Liver (tissue), 9 donors: Measurements from ENCODE around the gene F2RL3. TPM values are rescaled to one million over a fixed set of nuclear protein-coding genes. Genes with fewer than 3 reads are reported as not detected.

Experiments
- DNase-seq: peaks from one replicate; pipeline ENCODE4 v3.0.0-alpha.2; 2017; ENCODE audit warnings: low spot score
- H3K27ac ChIP-seq, 2 donors: one replicate each; pipeline ENCODE4 v1.7.0; 2013; ENCODE audit warnings: inconsistent platforms in 2 of 2, low read length in 2 of 2, control low read depth in 1 of 2, low read depth in 1 of 2, mild to moderate bottlenecking in 1 of 2
- H3K27me3 ChIP-seq, 4 donors: one replicate each; pipeline versions ENCODE4 v1.6.1 to v1.7.0; 2013; ENCODE audit warnings: low read length in 3 of 4, inconsistent platforms in 1 of 4, mild to moderate bottlenecking in 1 of 4, moderate library complexity in 1 of 4; ENCODE audit not compliant: control insufficient read depth in 4 of 4, insufficient read depth in 4 of 4
- H3K36me3 ChIP-seq, 4 donors: one replicate each; pipeline versions ENCODE4 v1.6.1 to v1.7.0; 2013; ENCODE audit warnings: low read length in 3 of 4, mild to moderate bottlenecking in 3 of 4, low read depth in 1 of 4, moderate library complexity in 1 of 4; ENCODE audit not compliant: control insufficient read depth in 4 of 4, insufficient read depth in 3 of 4
- H3K4me1 ChIP-seq, 4 donors: one replicate each; pipeline versions ENCODE4 v1.6.1 to v1.7.0; 2013; ENCODE audit warnings: low read length in 3 of 4, mild to moderate bottlenecking in 3 of 4, moderate library complexity in 1 of 4; ENCODE audit not compliant: control insufficient read depth in 4 of 4, insufficient read depth in 4 of 4
- H3K4me3 ChIP-seq, 3 donors: one replicate each; pipeline versions ENCODE4 v1.6.1 to v1.7.0; 2013; ENCODE audit warnings: low read length in 3 of 3, control low read depth in 1 of 3, low read depth in 1 of 3, mild to moderate bottlenecking in 1 of 3
- H3K9ac ChIP-seq, 2 donors: one replicate each; pipeline ENCODE4 v1.7.0; 2013; ENCODE audit warnings: low read length in 2 of 2, mild to moderate bottlenecking in 2 of 2, moderate library complexity in 2 of 2, control low read depth in 1 of 2, low read depth in 1 of 2
- H3K9me3 ChIP-seq, 4 donors: one replicate each; pipeline versions ENCODE4 v1.6.1 to v1.7.0; 2013; ENCODE audit warnings: low read length in 3 of 4; ENCODE audit not compliant: control insufficient read depth in 4 of 4
- EGR1 ChIP-seq, 2 donors: IDR thresholded peaks; 2 replicates each; pipeline ENCODE4 v1.6.1; 2016 to 2018; ENCODE audit warnings: antibody characterized with exemption in 2 of 2, low read depth in 2 of 2
- FOXA1 ChIP-seq: IDR thresholded peaks from 2 replicates; pipeline ENCODE4 v1.6.1; 2016; ENCODE audit warnings: antibody characterized with exemption
- FOXA2 ChIP-seq: IDR thresholded peaks from 2 replicates; pipeline ENCODE4 v1.6.1; 2016; ENCODE audit warnings: antibody characterized with exemption
- GABPA ChIP-seq, 2 donors: IDR thresholded peaks in 1 of 2; conservative IDR thresholded peaks in 1 of 2; 2 replicates each; pipeline ENCODE4 v1.6.1; 2016; ENCODE audit warnings: antibody characterized with exemption in 2 of 2, mild to moderate bottlenecking in 1 of 2, moderate library complexity in 1 of 2
- HNF4A ChIP-seq, 2 donors: conservative IDR thresholded peaks; 2 replicates each; pipeline ENCODE4 v1.6.1; 2016; ENCODE audit warnings: antibody characterized with exemption in 2 of 2, mild to moderate bottlenecking in 2 of 2
- HNF4G ChIP-seq: IDR thresholded peaks from 2 replicates; pipeline ENCODE4 v1.6.1; 2016; ENCODE audit warnings: antibody characterized with exemption
- JUND ChIP-seq, 2 donors: IDR thresholded peaks; 2 replicates each; pipeline ENCODE4 v1.6.1; 2016; ENCODE audit warnings: antibody characterized with exemption in 2 of 2
- NR2F2 ChIP-seq: IDR thresholded peaks from 2 replicates; pipeline ENCODE4 v1.6.1; 2016; ENCODE audit warnings: antibody characterized with exemption
- RAD21 ChIP-seq, 2 donors: IDR thresholded peaks; 2 replicates each; pipeline ENCODE4 v1.6.1; 2016; ENCODE audit warnings: antibody characterized with exemption in 2 of 2, mild to moderate bottlenecking in 2 of 2
- RXRA ChIP-seq, 2 donors: IDR thresholded peaks; 2 replicates each; pipeline ENCODE4 v1.6.1; 2017 to 2018; ENCODE audit warnings: antibody characterized with exemption in 2 of 2, mild to moderate bottlenecking in 1 of 2
- SP1 ChIP-seq: IDR thresholded peaks from 2 replicates; pipeline ENCODE4 v1.6.1; 2018; ENCODE audit warnings: antibody characterized with exemption, mild to moderate bottlenecking
- TAF1 ChIP-seq: conservative IDR thresholded peaks from 2 replicates; pipeline ENCODE4 v1.6.1; 2016; ENCODE audit warnings: antibody characterized with exemption, mild to moderate bottlenecking
- YY1 ChIP-seq: IDR thresholded peaks from 2 replicates; pipeline ENCODE4 v1.6.1; 2016; ENCODE audit warnings: antibody characterized with exemption, mild to moderate bottlenecking
- WGBS: extraction: QIAGEN DNeasy Blood & Tissue Kit; methylation state at CpG from one replicate; pipeline ENCODE4 v1.1.7; 2013; 5-methylcytosine and 5-hydroxymethylcytosine counted together
- polyA plus RNA-seq, 2 donors: library from polyadenylated mRNA; stranded (reverse) in 1 of 2; unstranded in 1 of 2; fragments of 200-250 nt in 1 of 2; fragments of >200 nt in 1 of 2; fragmentation: Nextera tagmentation in 1 of 2; extraction: Ambion mirVana in 1 of 2; gene quantifications; one replicate each; pipeline versions ENCODE4 v1.2.1 to v1.2.3, GENCODE V29; 2013 to 2015
- total RNA-seq, 2 donors: library from RNA; depleted of rRNA; stranded (reverse); fragments of >200 nt; gene quantifications; one replicate each; pipeline ENCODE4 v1.2.3, GENCODE V29; 2014
- TF ChIP-seq, protein P1 (sequence below): IDR thresholded peaks from 2 replicates; pipeline ENCODE4 v1.6.1; 2016; ENCODE audit warnings: antibody characterized with exemption, mild to moderate bottlenecking
- TF ChIP-seq, protein P2 (sequence below): fragments of 150-350 bp; IDR thresholded peaks from 2 replicates; pipeline ENCODE4 v1.5.1; 2017; ENCODE audit warnings: improper control_type of control experiment, low read depth, low read length; ENCODE audit not compliant: missing input control
- TF ChIP-seq, protein P3 (sequence below): IDR thresholded peaks from 2 replicates; pipeline ENCODE4 v1.6.1; 2016; ENCODE audit warnings: antibody characterized with exemption
- TF ChIP-seq, protein P4 (sequence below): IDR thresholded peaks from 2 replicates; pipeline ENCODE4 v1.6.1; 2016; ENCODE audit warnings: antibody characterized with exemption
- TF ChIP-seq, protein P5 (sequence below): IDR thresholded peaks from 2 replicates; pipeline ENCODE4 v1.6.1; 2016; ENCODE audit warnings: antibody characterized with exemption
- donor health status: healthy.
- donor health status: healthy.
- donor health status: healthy.
- donor health status: healthy.
- donor health status: healthy.

Gene F2RL3
- total and polyA plus RNA-seq, 4 donors, result 0.08 to 1.6 (median 0.20) TPM

DNA sequence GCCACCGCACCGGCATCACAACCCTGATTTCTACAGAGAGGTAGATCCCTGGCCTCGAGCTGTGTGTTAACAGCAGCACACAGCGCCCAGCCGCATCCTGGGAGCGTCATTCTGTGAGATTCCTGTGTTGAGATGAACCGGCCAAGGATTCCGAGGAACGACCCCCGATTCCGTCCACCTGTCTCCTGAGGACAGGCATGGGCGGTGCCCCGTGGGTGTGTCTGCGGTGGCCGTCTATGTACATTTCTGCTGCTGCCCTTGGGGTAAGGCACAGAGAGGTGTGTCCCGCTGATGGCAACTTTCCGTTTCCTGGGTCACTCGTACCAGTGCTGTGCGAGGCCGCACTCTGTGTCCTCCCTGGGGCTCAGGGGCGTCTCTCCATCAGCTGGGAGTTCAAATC, 16.1 kb upstream of the F2RL3 start:
- Histone ChIP-seq H3K9ac (no peak overlapping the region), H3K4me1 (no peaks in the 10 kb centered on the region), H3K9me3 (no peaks in the 10 kb centered on the region), H3K27me3 (no peaks in the 10 kb centered on the region), H3K27ac (no peak overlapping the region), H3K36me3 (peaks cover 6 to 60% (median 22%) of the 10 kb centered on the region in 4 donors), H3K4me3 (no peak overlapping the region)
- TF ChIP-seq RXRA (IDR thresholded peaks at IDR 0.05) (no peak), JUND (IDR thresholded peaks at IDR 0.05) (no peak), FOXA2 (no peak), RAD21 (IDR thresholded peaks at IDR 0.05) (no peak), HNF4A (conservative IDR thresholded peaks at IDR 0.05) (no peak), SP1 (no peak), HNF4G (no peak), EGR1 (IDR thresholded peaks at IDR 0.05; ENCODE audit: low read depth in 2 of 2) (no peak), GABPA (IDR thresholded peaks at IDR 0.05 in 1 of 2, conservative IDR thresholded peaks at IDR 0.05 in 1 of 2) (no peak), NR2F2 (no peak), YY1 (no peak), FOXA1 (no peak)
- TF ChIP-seq, protein P1, sequence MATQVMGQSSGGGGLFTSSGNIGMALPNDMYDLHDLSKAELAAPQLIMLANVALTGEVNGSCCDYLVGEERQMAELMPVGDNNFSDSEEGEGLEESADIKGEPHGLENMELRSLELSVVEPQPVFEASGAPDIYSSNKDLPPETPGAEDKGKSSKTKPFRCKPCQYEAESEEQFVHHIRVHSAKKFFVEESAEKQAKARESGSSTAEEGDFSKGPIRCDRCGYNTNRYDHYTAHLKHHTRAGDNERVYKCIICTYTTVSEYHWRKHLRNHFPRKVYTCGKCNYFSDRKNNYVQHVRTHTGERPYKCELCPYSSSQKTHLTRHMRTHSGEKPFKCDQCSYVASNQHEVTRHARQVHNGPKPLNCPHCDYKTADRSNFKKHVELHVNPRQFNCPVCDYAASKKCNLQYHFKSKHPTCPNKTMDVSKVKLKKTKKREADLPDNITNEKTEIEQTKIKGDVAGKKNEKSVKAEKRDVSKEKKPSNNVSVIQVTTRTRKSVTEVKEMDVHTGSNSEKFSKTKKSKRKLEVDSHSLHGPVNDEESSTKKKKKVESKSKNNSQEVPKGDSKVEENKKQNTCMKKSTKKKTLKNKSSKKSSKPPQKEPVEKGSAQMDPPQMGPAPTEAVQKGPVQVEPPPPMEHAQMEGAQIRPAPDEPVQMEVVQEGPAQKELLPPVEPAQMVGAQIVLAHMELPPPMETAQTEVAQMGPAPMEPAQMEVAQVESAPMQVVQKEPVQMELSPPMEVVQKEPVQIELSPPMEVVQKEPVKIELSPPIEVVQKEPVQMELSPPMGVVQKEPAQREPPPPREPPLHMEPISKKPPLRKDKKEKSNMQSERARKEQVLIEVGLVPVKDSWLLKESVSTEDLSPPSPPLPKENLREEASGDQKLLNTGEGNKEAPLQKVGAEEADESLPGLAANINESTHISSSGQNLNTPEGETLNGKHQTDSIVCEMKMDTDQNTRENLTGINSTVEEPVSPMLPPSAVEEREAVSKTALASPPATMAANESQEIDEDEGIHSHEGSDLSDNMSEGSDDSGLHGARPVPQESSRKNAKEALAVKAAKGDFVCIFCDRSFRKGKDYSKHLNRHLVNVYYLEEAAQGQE, result no peak
- TF ChIP-seq, protein P2, sequence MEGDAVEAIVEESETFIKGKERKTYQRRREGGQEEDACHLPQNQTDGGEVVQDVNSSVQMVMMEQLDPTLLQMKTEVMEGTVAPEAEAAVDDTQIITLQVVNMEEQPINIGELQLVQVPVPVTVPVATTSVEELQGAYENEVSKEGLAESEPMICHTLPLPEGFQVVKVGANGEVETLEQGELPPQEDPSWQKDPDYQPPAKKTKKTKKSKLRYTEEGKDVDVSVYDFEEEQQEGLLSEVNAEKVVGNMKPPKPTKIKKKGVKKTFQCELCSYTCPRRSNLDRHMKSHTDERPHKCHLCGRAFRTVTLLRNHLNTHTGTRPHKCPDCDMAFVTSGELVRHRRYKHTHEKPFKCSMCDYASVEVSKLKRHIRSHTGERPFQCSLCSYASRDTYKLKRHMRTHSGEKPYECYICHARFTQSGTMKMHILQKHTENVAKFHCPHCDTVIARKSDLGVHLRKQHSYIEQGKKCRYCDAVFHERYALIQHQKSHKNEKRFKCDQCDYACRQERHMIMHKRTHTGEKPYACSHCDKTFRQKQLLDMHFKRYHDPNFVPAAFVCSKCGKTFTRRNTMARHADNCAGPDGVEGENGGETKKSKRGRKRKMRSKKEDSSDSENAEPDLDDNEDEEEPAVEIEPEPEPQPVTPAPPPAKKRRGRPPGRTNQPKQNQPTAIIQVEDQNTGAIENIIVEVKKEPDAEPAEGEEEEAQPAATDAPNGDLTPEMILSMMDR, result no peak
- TF ChIP-seq, protein P3, sequence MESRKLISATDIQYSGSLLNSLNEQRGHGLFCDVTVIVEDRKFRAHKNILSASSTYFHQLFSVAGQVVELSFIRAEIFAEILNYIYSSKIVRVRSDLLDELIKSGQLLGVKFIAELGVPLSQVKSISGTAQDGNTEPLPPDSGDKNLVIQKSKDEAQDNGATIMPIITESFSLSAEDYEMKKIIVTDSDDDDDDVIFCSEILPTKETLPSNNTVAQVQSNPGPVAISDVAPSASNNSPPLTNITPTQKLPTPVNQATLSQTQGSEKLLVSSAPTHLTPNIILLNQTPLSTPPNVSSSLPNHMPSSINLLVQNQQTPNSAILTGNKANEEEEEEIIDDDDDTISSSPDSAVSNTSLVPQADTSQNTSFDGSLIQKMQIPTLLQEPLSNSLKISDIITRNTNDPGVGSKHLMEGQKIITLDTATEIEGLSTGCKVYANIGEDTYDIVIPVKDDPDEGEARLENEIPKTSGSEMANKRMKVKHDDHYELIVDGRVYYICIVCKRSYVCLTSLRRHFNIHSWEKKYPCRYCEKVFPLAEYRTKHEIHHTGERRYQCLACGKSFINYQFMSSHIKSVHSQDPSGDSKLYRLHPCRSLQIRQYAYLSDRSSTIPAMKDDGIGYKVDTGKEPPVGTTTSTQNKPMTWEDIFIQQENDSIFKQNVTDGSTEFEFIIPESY, result no peak
- TF ChIP-seq, protein P4, sequence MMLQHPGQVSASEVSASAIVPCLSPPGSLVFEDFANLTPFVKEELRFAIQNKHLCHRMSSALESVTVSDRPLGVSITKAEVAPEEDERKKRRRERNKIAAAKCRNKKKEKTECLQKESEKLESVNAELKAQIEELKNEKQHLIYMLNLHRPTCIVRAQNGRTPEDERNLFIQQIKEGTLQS, result no peak
- TF ChIP-seq, protein P5, sequence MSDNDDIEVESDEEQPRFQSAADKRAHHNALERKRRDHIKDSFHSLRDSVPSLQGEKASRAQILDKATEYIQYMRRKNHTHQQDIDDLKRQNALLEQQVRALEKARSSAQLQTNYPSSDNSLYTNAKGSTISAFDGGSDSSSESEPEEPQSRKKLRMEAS, result no peak
- WGBS, result 98% methylated on average over 21 of the region's 21 CpGs
- no peak for DNase-seq

DNA sequence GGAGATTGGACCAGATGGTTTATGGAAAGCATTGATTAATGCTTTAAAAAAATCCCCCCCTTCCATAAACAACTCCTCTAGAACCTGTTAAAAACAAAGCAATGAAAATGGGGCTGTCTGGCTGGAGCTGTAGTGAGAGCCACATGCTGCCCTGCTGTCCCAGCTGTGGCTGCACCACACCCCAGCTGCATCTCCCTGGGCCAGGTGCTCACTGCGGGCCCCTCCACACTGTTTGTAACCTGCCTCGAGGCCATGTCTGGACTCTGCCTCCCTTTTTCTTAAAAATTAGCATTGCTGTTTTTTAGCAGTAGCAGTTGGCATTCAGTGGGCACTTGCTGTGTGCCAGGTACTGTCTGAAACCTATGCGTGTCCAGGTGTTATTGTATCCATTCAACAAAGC, 15.2 kb upstream of the F2RL3 start:
- Histone ChIP-seq H3K27me3 (no peaks in the 10 kb centered on the region), H3K9ac (no peak overlapping the region), H3K9me3 (no peaks in the 10 kb centered on the region), H3K4me3 (no peak overlapping the region), H3K4me1 (no peaks in the 10 kb centered on the region), H3K27ac (no peak overlapping the region), H3K36me3 (peaks cover 10 to 60% (median 24%) of the 10 kb centered on the region in 4 donors)
- no peak for DNase-seq
- TF ChIP-seq EGR1 (IDR thresholded peaks at IDR 0.05; ENCODE audit: low read depth in 2 of 2), result no peak
- TF ChIP-seq TAF1, result no peak
- TF ChIP-seq NR2F2, result no peak
- TF ChIP-seq, protein P5, result no peak
- TF ChIP-seq, protein P4, result no peak
- TF ChIP-seq HNF4A (conservative IDR thresholded peaks at IDR 0.05), result no peak
- 94% methylated on average over 3 of the region's 3 CpGs for WGBS
